Hepatocyte (in vitro differentiated cells): ENCODE results near the gene ZEB1. TPM values are rescaled to one million over a fixed set of nuclear protein-coding genes. Genes with fewer than 3 reads are reported as not detected.

Experiments used
- DNase-seq: peaks from one replicate; pipeline ENCODE4 v3.0.0-alpha.2; 2016; ENCODE audit warnings: low spot score
- H2AFZ ChIP-seq: fragments of 200-600 bp; sonication (generic); 2 replicates; pipeline ENCODE4 v1.6.0; 2016; ENCODE audit warnings: antibody characterized with exemption, mild to moderate bottlenecking
- H3K27ac ChIP-seq: fragments of 200-600 bp; sonication (generic); 2 replicates; pipeline ENCODE4 v1.5.1; 2016; ENCODE audit warnings: mild to moderate bottlenecking
- H3K27me3 ChIP-seq: fragments of 200-600 bp; sonication (generic); 2 replicates; pipeline ENCODE4 v1.6.1; 2016
- H3K36me3 ChIP-seq: fragments of 200-600 bp; sonication (generic); replicated peaks from 2 replicates; pipeline ENCODE4 v1.5.1; 2016; ENCODE audit warnings: low read depth; ENCODE audit not compliant: insufficient read depth
- H3K4me1 ChIP-seq: fragments of 200-600 bp; sonication (generic); 2 replicates; pipeline ENCODE4 v1.5.1; 2016; ENCODE audit warnings: mild to moderate bottlenecking, moderate library complexity; ENCODE audit not compliant: insufficient read depth
- H3K4me2 ChIP-seq: fragments of 200-600 bp; sonication (generic); 2 replicates; pipeline ENCODE4 v1.6.0; 2016
- H3K4me3 ChIP-seq: fragments of 200-600 bp; sonication (generic); 2 replicates; pipeline ENCODE4 v1.5.1; 2016; ENCODE audit warnings: mild to moderate bottlenecking
- H3K79me2 ChIP-seq: fragments of 200-600 bp; sonication (generic); 2 replicates; pipeline ENCODE4 v1.6.0; 2017; ENCODE audit warnings: mild to moderate bottlenecking
- H3K9me2 ChIP-seq: fragments of 200-600 bp; sonication (generic); replicated peaks from 2 replicates; pipeline ENCODE4 v1.6.0; 2017; ENCODE audit warnings: mild to moderate bottlenecking; ENCODE audit not compliant: insufficient read depth
- H3K9me3 ChIP-seq: fragments of 200-600 bp; sonication (generic); 2 replicates; pipeline ENCODE4 v1.5.1; 2016; ENCODE audit warnings: low read depth, mild to moderate bottlenecking
- H4K20me1 ChIP-seq: fragments of 200-600 bp; sonication (generic); 2 replicates; pipeline ENCODE4 v1.6.0; 2016; ENCODE audit warnings: mild to moderate bottlenecking; ENCODE audit not compliant: insufficient read depth, poor library complexity, severe bottlenecking
- CTCF ChIP-seq: fragments of 200-600 bp; sonication (generic); IDR thresholded peaks from 2 replicates; pipeline ENCODE4 v1.5.1; 2016; ENCODE audit warnings: antibody characterized with exemption, mild to moderate bottlenecking; ENCODE audit not compliant: poor library complexity
- EZH2 ChIP-seq: fragments of 200-600 bp; sonication (generic); IDR thresholded peaks from 2 replicates; pipeline ENCODE4 v1.6.1; 2016; ENCODE audit warnings: antibody characterized with exemption, mild to moderate bottlenecking, borderline replicate concordance
- EZH2phosphoT487 ChIP-seq: fragments of 200-600 bp; sonication (generic); IDR thresholded peaks from one replicate; pipeline ENCODE4 v1.6.1; 2018; ENCODE audit warnings: antibody characterized with exemption, mild to moderate bottlenecking, low read depth, moderate library complexity; ENCODE audit not compliant: unreplicated experiment, severe bottlenecking
- WGBS: methylation state at CpG from one replicate; pipeline ENCODE4 v1.1.6; 2016; ENCODE audit warnings: low lambda C conversion rate; ENCODE audit errors: missing lambda C conversion rate; 5-methylcytosine and 5-hydroxymethylcytosine counted together
- polyA plus RNA-seq: library from polyadenylated mRNA; unstranded; fragments of >200 nt; fragmentation: Nextera tagmentation; extraction: Ambion mirVana; gene quantifications from 2 replicates; pipeline ENCODE4 v1.2.1, GENCODE V29; 2016
- total RNA-seq: library from RNA; depleted of rRNA; stranded (reverse); fragments of >200 nt; gene quantifications from 2 replicates; pipeline ENCODE4 v1.2.3, GENCODE V29; 2014

Gene ZEB1
- total and polyA plus RNA-seq, 2 experiments from 2014 or later = 13.6 to 14.3 TPM

- Histone ChIP-seq H3K36me3 (no peaks in the 10 kb centered on the region), H3K79me2 (no peaks in the 10 kb centered on the region), H3K4me2 (no peak overlapping the region), H3K4me3 (no peak overlapping the region), H3K4me1 (no peaks in the 10 kb centered on the region), H3K9me3 (no peaks in the 10 kb centered on the region), H3K27ac (no peak overlapping the region), H3K27me3 (no peaks in the 10 kb centered on the region), H3K9me2 (no peaks in the 10 kb centered on the region), H4K20me1 (no peaks in the 10 kb centered on the region), H2AFZ (no peak overlapping the region)
- no peak for DNase-seq
- no peak for TF ChIP-seq EZH2
- no peak for TF ChIP-seq CTCF
- TF ChIP-seq EZH2phosphoT487 = no peak
Observed at GRCh38 chr10:31515819-31516402, 196.9 kb downstream of the ZEB1 start.

- Histone ChIP-seq H3K4me3 (no peak overlapping the region), H4K20me1 (no peaks in the 10 kb centered on the region), H2AFZ (no peak overlapping the region), H3K9me2 (no peaks in the 10 kb centered on the region), H3K27ac (no peak overlapping the region), H3K9me3 (no peaks in the 10 kb centered on the region), H3K4me1 (no peaks in the 10 kb centered on the region), H3K27me3 (no peaks in the 10 kb centered on the region), H3K36me3 (no peaks in the 10 kb centered on the region), H3K79me2 (no peaks in the 10 kb centered on the region), H3K4me2 (no peak overlapping the region)
- TF ChIP-seq EZH2phosphoT487 = no peak
- no peak for TF ChIP-seq CTCF
- no peak for TF ChIP-seq EZH2
- DNase-seq = no peak
- WGBS = 94% methylated on average over 4 of the region's 4 CpGs
Observed at GRCh38 chr10:31520986-31521831, 202.2 kb downstream of the ZEB1 start.

GRCh38 chr10:31522820-31523219, 203.8 kb downstream of the ZEB1 start:
- H3K4me2 ChIP-seq = no peak overlapping the region
- no peaks in the 10 kb centered on the region for H4K20me1 ChIP-seq
- H3K27me3 ChIP-seq = no peaks in the 10 kb centered on the region
- no peaks in the 10 kb centered on the region for H3K36me3 ChIP-seq
- DNase-seq = no peak
- TF ChIP-seq EZH2phosphoT487 (no peak), EZH2 (no peak), CTCF (no peak)
- H3K9me2 ChIP-seq = no peaks in the 10 kb centered on the region
- H3K4me3 ChIP-seq = no peak overlapping the region
- WGBS = 96% methylated on average over 4 of the region's 4 CpGs
- no peaks in the 10 kb centered on the region for H3K79me2 ChIP-seq
- H3K4me1 ChIP-seq = no peaks in the 10 kb centered on the region
- H2AFZ ChIP-seq = no peak overlapping the region
- no peak overlapping the region for H3K27ac ChIP-seq
- H3K9me3 ChIP-seq = no peaks in the 10 kb centered on the region
